Measurements from ENCODE around the gene PPP1R9A.
"Not testable (repeated sequence)": the region's sequence is repeated elsewhere in the genome, so short reads cannot be mapped to it uniquely, and the experiment has no call there.

PPP1R9A gene

GRCh38 chr7:94974423-94974822, 67.0 kb downstream of the PPP1R9A start:
- no peak for DNase-seq (ENCODE audit: low read depth, low spot score)

GRCh38 chr7:94975336-94975735, 67.9 kb downstream of the PPP1R9A start:
- DNase-seq (ENCODE audit: low read depth, low spot score), result no peak

GRCh38 chr7:94980418-94981142, 73.2 kb downstream of the PPP1R9A start:
- no peak for DNase-seq (ENCODE audit: low read depth, low spot score)

GRCh38 chr7:94995921-94996320, 88.5 kb downstream of the PPP1R9A start:
- no peak for DNase-seq (ENCODE audit: low read depth, low spot score)

- DNase-seq (ENCODE audit: low read depth, low spot score), result no peak
Observed at GRCh38 chr7:94996369-94996768, 89.0 kb downstream of the PPP1R9A start.

- DNase-seq (ENCODE audit: low read depth, low spot score), result no peak
Observed at GRCh38 chr7:94997547-94997946, 90.2 kb downstream of the PPP1R9A start.

GRCh38 chr7:94998266-94999068, 91.1 kb downstream of the PPP1R9A start:
- no peak for DNase-seq (ENCODE audit: low read depth, low spot score)

GRCh38 chr7:94999069-94999351, 91.6 kb downstream of the PPP1R9A start:
- no peak for DNase-seq (ENCODE audit: low read depth, low spot score)

GRCh38 chr7:94999601-95000000, 92.2 kb downstream of the PPP1R9A start:
- DNase-seq (ENCODE audit: low read depth, low spot score), result not testable (repeated sequence)

- no peak for DNase-seq (ENCODE audit: low read depth, low spot score)
Observed at GRCh38 chr7:95001258-95001657, 93.9 kb downstream of the PPP1R9A start.

GRCh38 chr7:95001815-95002561, 94.6 kb downstream of the PPP1R9A start:
- no peak for DNase-seq (ENCODE audit: low read depth, low spot score)

- DNase-seq (ENCODE audit: low read depth, low spot score), result no peak
Observed at GRCh38 chr7:95002775-95003174, 95.4 kb downstream of the PPP1R9A start.

- DNase-seq (ENCODE audit: low read depth, low spot score), result no peak
Observed at GRCh38 chr7:95004618-95005247, 97.3 kb downstream of the PPP1R9A start.

- no peak for DNase-seq (ENCODE audit: low read depth, low spot score)
Observed at GRCh38 chr7:95006010-95006409, 98.6 kb downstream of the PPP1R9A start.

GRCh38 chr7:95008773-95009172, 101.4 kb downstream of the PPP1R9A start:
- DNase-seq (ENCODE audit: low read depth, low spot score), result not testable (repeated sequence)

- no peak for DNase-seq (ENCODE audit: low read depth, low spot score)
Observed at GRCh38 chr7:95011146-95011928, 103.9 kb downstream of the PPP1R9A start.

GRCh38 chr7:95011995-95012394, 104.6 kb downstream of the PPP1R9A start:
- no peak for DNase-seq (ENCODE audit: low read depth, low spot score)

- no peak for DNase-seq (ENCODE audit: low read depth, low spot score)
Observed at GRCh38 chr7:95018021-95018420, 110.6 kb downstream of the PPP1R9A start.

GRCh38 chr7:95026018-95026417, 118.6 kb downstream of the PPP1R9A start:
- DNase-seq (ENCODE audit: low read depth, low spot score), result no peak

- no peak for DNase-seq (ENCODE audit: low read depth, low spot score)
Observed at GRCh38 chr7:95026421-95027072, 119.2 kb downstream of the PPP1R9A start.
